HG02885 (cell line): ENCODE results near the gene GPR180.

Source experiments
- ATAC-seq: cut with Tn5 transposase; IDR thresholded peaks from one replicate; pipeline ENCODE4 v1.9.1; 2021; ENCODE audit warnings: mild to moderate bottlenecking; ENCODE audit not compliant: unreplicated experiment, poor library complexity

The GPR180 gene

DNA sequence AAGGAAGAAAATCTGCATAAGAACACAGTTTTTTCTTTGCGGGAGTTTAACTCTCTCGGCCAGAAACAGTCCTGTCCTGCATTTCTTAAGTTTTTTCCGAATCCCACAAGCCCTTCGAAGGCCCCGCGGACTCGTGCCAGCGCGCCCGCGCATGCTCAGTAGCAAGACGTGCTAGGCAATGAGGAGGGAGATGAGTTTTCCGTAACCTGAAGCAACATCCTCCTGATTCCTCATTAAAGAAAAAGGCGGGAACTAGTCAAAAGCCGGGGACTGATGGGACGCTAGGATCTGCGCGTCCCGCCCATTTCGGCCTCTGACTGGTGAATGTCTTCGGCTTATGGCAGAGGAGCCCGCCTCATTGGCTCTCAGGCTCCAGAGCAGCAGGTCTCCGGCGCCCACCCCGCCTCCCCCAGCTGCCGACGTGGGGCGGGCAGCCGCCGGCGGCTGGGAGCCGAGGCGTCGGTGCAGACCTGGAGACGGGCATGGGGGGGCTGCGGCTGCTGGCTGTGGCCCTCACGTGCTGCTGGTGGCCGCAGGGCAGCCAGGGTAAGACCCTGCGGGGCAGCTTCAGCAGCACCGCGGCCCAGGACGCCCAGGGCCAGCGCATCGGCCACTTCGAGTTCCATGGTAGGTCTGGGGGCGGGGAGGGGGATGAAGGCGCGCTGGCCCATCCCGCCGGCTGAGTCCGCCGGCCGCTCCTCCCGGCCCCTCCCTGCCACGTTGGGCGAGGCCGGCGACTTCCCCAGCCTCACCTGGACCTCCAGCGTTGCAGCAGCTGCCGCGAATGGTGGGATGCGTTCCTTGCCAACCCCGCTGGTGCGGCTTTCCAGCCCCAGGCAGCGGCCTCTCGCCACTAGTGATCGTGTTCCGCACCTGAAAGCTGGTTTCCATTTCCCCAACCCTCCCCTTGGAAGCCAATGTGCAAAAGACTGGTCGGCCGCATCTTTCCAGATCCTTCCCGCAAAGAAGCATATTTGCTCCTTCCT, at the start of gene GPR180:
GPR180 (plus strand) TSS at position 412 of the 986 bp plus-strand sequence; CDS start at position 483, 71 bp downstream.
- ATAC-seq = peak; percentile 99

DNA sequence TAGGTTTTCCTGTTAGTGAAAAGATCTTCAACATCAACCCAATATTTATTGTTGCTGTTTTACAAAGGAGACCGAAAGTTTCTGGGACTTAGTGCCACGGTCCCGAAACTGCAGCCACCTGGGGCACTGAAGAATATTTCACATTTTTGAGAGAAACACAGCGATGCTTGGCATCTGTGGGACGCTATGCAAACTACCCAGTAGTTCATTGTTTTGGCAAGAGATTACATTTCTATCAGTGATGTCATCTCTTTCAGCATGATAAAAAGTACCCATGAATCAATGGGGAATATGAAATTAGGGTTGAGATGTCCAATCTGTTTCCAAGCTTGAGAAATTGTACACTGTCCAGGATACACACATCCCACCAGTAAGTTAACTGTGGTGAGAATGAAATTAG, 49.6 kb upstream of the GPR180 start:
- ATAC-seq = no peak

DNA sequence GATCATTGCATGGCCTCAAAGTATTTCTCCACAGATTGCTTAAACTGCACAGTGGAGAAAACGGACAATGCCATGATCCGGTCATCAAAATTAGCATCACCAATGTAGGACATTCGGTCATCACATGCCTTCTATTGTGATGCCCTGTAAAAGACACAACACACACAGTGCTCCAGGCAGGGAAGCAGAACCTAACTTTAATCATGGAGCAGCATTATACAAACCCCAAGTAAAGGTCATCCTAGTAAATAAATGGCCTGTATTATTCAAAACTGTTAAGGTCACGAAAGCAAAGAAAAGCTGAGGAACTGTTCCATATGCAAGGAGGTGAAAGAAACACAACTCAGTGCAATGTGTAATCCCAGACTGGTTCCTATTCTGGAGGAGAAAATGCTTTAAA, 47.9 kb upstream of the GPR180 start:
- ATAC-seq = no peak

DNA sequence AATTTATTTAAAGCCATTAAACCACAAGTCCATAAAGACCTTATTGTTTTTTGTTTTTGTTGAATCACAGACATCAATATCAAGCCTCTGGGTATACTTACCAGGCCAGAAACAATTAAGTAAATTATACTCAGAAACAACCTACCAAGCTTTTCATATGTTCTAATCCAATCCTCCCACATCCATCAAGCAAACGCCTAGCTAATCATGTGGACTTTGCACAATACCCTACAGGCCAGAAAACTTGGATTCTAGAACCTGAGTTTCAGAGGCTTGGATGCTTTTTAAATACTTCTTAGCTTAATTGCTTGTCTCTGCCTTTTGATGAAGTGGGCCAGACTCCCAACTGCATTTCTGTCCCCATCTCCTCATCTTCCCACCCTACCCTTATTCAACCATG, 45.6 kb upstream of the GPR180 start:
- ATAC-seq = no peak

DNA sequence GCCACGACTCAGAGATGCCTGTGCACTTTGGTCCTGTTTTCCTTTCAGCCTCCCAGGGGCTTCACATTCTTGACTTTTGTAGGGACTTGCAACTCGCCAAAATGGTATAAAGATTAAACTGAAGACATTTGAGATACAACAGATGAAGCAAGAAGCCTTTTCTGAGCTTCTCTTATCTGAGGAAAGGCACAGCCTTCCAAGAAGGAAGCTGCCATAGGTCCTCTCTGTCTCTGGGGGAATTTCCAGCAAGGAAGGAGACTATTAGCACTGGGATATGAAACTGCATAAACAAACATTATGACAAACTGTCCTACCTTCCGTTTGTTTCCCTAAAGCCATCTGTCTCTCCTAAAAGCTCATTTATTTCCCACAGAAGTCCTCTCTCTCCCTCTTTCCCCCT, 45.0 kb upstream of the GPR180 start:
- ATAC-seq = no peak

DNA sequence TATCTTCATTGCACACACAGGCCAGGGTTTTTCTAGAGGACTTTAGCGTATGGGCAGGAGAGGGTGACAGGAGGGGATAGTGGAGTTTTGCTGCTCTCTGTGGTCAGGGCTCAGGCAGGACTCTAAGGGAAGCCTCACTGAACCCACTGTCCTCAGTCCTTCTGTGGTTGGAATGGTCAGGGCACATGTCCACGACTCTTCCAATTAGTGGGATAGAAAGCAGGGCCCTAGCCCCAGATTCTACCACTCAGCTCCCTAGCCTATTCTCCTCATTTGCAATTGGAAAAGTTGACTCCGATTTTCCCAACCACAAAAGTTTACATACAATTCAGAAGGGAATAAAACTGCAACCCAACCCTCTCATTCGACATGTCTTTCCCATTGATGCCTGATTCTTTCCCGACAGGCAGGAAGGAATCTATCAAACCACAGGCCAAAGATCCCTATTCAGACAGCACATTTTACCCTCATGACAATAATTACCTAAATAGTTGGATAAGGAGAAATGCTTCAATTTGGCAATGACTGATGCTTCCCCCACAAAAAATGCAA, 43.9 kb upstream of the GPR180 start:
- ATAC-seq = no peak

DNA sequence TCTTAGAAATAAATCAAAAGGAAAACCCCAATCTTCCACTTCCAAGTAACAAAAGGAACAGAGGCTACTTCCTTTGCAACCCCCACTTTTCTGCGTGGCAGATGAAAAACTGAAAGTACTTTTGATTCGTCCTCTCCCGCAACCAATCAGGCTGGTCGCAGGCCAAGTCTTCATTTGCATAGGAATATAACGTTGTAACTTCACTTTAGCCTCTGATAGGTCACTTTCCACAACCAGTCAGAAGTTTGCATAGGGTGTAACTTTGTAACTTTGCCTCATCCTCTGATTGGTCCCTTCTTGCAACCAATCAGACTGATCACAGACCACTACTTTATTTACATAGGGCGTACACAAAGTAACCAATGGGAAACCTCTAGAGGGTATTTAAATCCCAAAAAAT, 42.9 kb upstream of the GPR180 start:
- ATAC-seq = no peak

DNA sequence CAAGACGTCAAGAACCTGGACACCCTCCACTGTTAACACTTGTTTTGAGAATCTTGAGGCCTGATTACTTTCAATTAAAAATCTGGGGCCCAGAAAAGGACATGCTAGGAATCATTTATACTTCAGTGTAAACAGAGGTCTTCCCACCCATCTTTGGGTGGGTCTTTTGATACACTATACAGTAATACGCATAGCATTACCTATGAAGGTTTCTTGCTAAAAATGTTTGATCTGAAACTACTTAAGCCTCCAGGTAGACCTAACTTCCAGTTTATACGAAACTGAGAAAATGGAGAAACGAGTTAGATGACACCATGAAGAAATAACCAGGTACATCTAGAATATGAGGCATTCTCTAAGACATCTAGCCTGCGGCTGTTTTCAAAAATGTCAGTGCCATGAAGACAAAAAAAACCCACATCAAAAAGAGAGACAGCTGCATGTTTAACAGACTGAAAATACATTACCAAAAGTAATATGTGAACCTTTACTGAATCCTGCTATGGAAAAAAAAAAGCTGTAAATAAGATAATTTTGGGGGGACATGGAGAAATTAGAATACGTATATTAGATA, 42.3 kb upstream of the GPR180 start:
- ATAC-seq = no peak

DNA sequence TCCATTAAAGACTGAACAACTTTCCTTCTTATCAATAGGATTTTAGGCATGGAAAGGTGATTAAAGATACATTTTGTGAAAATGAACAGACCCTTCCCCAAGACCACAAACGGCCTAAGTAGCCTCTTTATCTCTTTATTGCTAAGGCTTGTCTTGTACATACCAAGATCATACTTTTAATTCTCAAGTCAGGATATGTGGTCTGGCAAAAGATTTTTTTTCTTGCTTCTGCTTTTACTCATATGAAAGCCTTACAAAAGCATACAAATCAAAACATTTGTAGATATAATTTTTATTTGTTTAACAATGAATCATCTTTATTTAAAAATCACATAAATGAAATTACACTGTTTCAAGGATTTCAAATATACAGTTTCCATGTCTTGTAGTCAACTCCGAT, 41.5 kb upstream of the GPR180 start:
- no peak for ATAC-seq

DNA sequence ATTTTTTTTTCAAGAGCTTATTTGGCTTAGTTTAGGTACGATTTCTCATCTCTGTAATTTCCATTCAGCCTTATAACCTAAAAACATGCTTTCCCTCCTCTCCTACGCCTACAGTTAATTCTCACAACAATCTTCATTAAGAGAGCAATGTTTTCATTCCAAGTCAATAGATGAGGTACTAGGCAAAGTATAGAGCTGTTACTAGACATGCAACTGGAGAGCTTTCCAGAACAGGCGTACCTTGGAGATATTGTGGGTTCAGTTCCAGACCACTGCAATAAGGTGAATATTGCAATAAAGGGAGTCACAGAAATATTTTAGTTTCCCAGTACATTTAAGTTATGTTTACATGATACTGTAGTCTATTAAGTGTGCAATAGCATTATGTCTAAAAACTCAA, 40.5 kb upstream of the GPR180 start:
- no peak for ATAC-seq

DNA sequence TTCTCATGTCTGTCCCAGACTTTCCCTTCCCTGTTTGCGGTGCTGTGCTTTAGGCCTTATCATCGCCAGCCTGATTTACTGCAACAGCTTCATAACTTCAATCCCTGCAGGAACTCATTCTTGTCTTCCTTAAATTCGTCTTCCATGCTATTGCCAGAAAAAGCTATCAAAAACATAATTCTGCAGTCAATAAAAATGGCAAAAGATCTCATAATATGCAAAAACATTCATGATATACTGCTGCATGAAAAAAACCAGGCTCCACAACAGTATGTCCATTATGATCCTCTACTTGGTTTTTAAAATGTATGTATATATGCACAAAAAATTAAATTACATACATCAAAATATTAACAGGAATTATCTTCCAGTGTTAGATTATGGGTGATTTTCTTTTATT, 34.1 kb upstream of the GPR180 start:
- no peak for ATAC-seq

DNA sequence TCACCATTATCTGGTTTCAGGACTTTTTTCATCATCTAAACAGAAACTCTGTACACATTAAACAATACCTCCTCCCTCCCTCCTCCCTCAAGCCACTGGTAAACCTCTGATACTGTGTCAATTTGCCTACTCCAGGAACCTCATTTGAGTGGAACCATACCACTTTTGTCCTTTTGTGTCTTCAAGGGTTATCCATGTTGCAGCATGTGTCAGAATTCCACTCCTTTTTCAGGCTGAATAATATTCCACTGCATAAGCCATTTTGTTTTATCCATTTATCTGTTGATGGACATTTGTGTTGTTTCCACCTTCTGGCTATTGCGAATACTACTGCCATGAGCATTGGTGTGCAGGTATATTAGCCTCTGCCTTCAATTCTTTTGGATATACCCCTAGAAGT, 33.2 kb upstream of the GPR180 start:
- ATAC-seq = no peak

DNA sequence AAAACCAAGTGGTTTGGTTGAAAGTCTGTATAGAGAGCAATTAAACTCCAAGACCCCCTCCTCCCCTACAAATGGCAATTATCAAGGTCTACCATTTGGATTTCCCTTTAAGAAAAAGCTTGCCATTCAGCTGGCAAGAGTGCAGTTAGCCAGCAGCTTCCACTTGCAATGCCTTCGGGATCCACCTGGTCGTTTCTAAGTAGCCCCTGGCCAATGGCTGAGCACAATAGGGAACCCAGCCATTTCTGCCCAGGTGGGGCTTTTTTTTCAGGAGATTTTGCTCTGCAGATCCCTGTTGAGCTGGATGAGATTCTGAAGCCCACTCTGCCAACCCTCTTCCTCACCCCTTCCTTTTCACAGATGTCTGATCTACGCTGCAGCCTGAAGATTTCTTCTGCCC, 32.0 kb upstream of the GPR180 start:
- no peak for ATAC-seq

DNA sequence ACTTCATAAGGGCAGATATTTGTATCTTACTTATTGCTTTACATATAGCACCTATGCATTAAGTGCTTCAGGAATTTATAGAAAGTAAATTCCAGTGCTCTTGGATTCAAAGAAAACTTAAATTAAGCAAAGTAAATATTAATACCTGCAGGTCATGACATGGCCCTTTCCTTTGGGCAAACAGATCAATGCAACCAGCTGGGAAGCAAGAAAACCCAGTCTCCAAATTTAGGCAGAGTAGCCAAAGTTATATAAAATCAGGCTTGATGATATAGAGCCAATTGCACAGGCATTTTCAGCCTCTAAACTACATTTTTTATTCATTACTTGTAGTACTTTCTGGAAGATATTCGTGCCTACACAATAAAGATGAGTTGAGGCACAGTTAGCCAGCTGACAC, 22.6 kb upstream of the GPR180 start:
- ATAC-seq = no peak

DNA sequence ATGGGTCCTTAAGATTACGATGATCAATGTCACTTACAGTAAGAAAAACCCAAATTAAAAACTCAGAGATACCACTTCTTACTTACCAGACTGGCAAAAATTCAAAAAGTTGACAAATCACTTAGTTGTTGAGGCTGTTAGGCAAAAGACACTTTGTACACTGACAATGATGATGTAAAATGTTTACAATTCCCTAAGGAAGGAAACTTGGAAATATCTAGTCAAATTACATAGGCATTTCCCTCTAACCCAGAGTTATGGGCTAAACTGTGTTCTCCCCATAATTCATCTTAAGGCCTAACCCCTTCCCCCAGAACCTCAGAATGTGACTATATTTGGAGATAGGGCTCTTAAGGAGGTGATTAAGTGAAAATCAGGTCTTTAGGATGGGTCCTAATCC, 17.7 kb upstream of the GPR180 start:
- ATAC-seq = no peak

DNA sequence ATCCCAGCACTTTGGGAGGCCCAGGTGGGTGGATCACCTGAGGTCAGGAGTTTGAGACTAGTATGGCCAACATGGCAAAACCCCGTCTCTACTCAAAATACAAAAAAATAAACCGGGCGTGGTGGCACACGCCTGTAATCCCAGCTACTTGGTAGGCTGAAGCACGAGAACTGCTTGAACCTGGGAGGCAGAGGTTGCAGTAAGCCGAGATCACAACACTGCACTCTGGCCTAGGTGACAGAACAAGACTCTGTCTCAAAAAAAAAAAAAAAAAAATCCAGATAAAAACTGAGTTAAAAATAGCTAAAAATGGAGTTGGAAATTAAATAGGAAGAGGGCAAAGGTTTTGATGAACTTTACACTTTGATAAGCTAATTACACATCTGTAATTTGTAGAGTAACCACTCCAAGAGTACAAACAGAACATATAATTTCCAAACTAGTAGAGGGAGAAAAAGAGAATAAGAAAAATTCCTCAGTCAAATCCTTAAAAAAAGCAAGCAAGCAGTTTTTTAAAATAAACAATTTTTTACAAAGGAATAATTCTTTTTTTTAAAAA, 16.0 kb upstream of the GPR180 start:
- ATAC-seq = no peak

DNA sequence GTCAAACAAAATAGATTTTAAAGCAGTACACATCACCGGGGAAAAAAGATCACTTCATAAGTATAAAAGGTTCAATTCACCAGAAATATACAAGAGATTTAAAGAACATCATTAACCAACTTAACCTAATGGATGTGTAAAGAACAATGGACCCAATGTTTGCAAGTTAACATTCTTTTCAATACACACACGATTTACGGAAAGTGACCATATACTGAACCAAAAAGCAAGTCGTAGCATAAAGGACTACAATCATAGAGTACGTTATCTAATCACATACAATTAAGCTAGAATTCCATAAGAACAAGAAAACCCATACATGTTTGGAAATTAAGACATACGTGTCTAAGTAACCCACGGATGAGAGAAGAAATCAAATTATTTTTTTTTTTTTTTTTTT, 15.3 kb upstream of the GPR180 start:
- ATAC-seq = no peak

DNA sequence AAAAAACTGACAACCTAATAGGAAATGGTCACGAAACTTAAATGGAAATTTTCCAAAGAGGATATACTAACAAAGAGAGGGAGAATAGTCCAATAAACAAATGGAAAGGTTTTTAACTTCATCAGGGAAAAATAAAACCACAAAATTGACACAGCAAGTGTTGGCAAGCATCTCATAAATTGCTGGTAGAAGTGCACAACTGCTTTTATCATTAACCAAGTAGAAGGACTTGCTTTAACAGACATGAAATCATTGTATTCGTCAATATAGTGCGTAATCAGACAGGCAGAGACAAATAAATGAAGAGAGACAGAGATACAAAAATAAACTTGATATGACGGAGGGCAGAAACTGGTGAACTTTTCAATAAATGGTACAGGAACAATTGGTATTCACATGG, 13.1 kb upstream of the GPR180 start:
- no peak for ATAC-seq

DNA sequence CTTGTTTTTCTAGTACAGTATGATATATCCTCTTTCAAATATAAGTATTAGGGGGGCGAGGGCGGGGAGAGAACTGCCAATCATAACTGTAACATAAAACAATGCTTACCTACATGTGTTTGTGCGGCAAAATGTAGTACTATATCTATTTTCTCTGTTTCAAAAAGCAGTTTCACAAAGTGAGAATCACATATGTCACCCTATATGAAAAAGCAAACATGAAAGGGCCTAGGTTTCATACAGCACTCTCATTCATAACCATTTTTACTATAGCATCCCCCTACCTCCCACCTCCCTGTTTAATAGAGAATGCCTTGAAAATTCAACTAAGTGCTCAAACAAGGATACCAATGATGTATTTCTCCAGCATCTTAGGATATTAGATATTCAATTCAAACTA, 10.9 kb upstream of the GPR180 start:
- ATAC-seq = peak; percentile 35

DNA sequence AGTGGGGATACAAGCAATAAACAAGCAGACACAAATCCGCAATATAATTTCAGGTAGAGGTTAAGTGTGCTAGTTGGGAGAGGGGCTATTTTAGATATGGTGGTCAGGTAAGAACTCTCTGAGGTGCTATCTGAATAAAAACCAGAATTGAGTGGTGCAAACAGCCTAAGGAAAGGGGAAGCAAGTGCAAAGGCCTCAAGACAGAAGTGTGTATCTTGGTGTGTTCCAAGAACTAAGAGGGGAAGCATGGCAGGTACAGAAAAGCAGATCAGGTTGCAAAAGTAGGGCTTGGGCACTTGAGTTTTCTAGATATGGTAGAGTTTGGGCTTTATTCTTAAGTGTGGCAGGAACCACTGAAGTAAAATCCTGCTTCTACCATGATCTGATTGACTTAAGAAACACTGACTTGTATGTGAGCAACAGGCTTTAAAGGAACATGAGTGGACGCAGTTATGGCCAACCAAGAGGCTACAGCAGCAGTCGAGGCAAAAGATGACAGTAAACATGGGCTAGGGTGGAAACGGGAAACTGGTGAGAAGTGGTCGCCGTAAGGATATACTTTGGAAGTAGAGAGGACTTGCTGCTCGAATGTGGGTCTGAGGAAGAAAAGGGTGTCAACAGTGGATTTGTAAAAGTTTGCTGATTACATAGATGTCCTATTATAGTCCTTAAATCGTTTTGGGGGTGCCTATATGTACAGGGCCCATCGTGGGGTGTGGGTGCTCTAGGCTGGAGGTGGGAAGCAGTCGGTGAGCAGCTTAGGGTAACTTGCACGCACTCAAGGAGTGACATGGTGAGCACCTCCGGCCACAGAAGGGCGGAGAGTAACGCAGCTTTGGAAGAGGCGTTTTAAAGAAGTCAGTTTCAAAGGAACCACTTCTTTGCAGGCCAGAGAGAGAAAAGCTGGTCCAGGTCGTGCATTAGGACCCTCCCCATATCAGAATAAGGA, 6.4 kb upstream of the GPR180 start:
- peak; percentile 56 for ATAC-seq
